Measurements from ENCODE around the gene FAM162B. TPM values are rescaled to one million over a fixed set of nuclear protein-coding genes. Genes with fewer than 3 reads are reported as not detected.
A peak's percentile ranks its signal among the peaks of the same experiment; 100 is the strongest.

The FAM162B gene
- total RNA-seq, 1 experiment from 2014 or later, result 2.1 TPM

DNA sequence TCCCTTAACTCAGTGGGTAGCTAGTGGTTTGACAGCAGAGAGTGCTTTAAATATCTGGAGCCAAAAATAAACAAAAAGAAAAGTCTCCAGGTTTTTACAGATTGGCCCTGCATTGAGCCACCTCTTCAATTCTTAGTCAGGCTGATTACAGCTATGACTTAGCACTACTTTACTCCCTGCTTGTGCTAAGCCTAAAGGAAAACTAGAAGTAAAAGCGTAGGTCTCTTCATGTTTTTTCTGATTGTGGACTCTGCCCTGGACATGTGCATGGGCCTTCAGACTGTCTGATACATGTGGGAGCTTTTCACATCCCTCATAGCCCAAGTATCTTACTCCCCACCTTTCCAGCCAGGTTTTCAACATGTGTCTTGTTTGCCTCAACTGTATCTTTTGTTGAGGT, 51.2 kb downstream of the FAM162B start:
- WGBS (ENCODE audit: extremely low coverage, insufficient read length, low lambda C conversion rate), result no CpG with 5 or more reads among the region's 1 CpG
- Histone ChIP-seq H3K79me2 (ENCODE audit: insufficient read depth, low read length) (no peaks in the 10 kb centered on the region), H4K8ac (replicated peaks; ENCODE audit: insufficient read length, low read depth, low read length) (no peak overlapping the region), H2BK120ac (ENCODE audit: low read depth, low read length, poor library complexity, severe bottlenecking) (no peak overlapping the region), H3K9ac (ENCODE audit: extremely low read depth, insufficient read length, low read length) (no peak overlapping the region), H4K91ac (ENCODE audit: insufficient read length, low read depth, low read length) (no peak overlapping the region), H3K27ac (ENCODE audit: insufficient read length, low read depth, low read length) (no peak overlapping the region), H2AFZ (ENCODE audit: low read length) (no peak overlapping the region), H3K4ac (ENCODE audit: low read depth, low read length) (no peak overlapping the region), H3T11ph (ENCODE audit: low read length) (no peak overlapping the region), H2AK5ac (ENCODE audit: insufficient read length, low read length) (no peak overlapping the region), H3K27me3 (ENCODE audit: insufficient read depth, low read length) (no peaks in the 10 kb centered on the region), H2BK5ac (ENCODE audit: insufficient read length, low read length) (no peak overlapping the region), H3K9me3 (ENCODE audit: control insufficient read depth, low read depth, low read length) (no peaks in the 10 kb centered on the region), H3K4me2 (ENCODE audit: insufficient read depth, insufficient read length, low read length) (no peak overlapping the region), H3K4me1 (ENCODE audit: insufficient read depth, low read length) (no peaks in the 10 kb centered on the region), H4K5ac (ENCODE audit: insufficient read length, low read depth, low read length) (no peak overlapping the region), H4K20me1 (ENCODE audit: control insufficient read depth, insufficient read depth, insufficient read length) (no peaks in the 10 kb centered on the region), H3K23me2 (ENCODE audit: insufficient read length, low read depth, low read length, poor library complexity, severe bottlenecking) (no peaks in the 10 kb centered on the region), H3K14ac (ENCODE audit: insufficient read depth, low read length) (no peak overlapping the region), H3K79me1 (ENCODE audit: insufficient read depth, low read depth, low read length, poor library complexity, severe bottlenecking) (no peaks in the 10 kb centered on the region), H3K18ac (ENCODE audit: insufficient read length, low read depth, low read length) (no peak overlapping the region), H2BK15ac (ENCODE audit: low read depth, low read length) (no peak overlapping the region), H3K56ac (ENCODE audit: insufficient read length, low read depth, low read length) (no peak overlapping the region), H2BK20ac (ENCODE audit: low read depth, low read length, poor library complexity, severe bottlenecking) (no peak overlapping the region), H2BK12ac (ENCODE audit: insufficient read length, low read depth, low read length) (no peak overlapping the region), H3K23ac (ENCODE audit: insufficient read length, low read depth, low read length) (no peak overlapping the region)
- no peak for DNase-seq
- H3K4me3 Mint-ChIP-seq, result peak overlapping the region in 1 of 2 experiments; percentile 33; a peak in 2 of 5 replicates
- H3K4me1 Mint-ChIP-seq, result peaks cover 2 to 4% of the 10 kb centered on the region in 2 experiments; a peak in 1 of 4 replicates
- H3K27me3 Mint-ChIP-seq (ENCODE audit: low read depth), result no peaks in the 10 kb centered on the region
- H3K9me3 Mint-ChIP-seq, result peaks cover 2 to 11% of the 10 kb centered on the region in 2 experiments; a peak in 2 of 5 replicates
- TF ChIP-seq, protein P1, sequence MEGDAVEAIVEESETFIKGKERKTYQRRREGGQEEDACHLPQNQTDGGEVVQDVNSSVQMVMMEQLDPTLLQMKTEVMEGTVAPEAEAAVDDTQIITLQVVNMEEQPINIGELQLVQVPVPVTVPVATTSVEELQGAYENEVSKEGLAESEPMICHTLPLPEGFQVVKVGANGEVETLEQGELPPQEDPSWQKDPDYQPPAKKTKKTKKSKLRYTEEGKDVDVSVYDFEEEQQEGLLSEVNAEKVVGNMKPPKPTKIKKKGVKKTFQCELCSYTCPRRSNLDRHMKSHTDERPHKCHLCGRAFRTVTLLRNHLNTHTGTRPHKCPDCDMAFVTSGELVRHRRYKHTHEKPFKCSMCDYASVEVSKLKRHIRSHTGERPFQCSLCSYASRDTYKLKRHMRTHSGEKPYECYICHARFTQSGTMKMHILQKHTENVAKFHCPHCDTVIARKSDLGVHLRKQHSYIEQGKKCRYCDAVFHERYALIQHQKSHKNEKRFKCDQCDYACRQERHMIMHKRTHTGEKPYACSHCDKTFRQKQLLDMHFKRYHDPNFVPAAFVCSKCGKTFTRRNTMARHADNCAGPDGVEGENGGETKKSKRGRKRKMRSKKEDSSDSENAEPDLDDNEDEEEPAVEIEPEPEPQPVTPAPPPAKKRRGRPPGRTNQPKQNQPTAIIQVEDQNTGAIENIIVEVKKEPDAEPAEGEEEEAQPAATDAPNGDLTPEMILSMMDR (conservative IDR thresholded peaks at IDR 0.05), result no peak
- peak overlapping the region in 2 of 3 experiments; percentile 29 to 31; a peak in 1 of 7 replicates for H3K27ac Mint-ChIP-seq
- H3K36me3 Mint-ChIP-seq (ENCODE audit: insufficient read depth in 1 of 3, low read depth in 3 of 3), result peaks cover 33 to 66% (median 61%) of the 10 kb centered on the region in 3 experiments
